NT2/D1 (cell line): Measurements from ENCODE around the gene PCYT2.

Experiments used
- DNase-seq: peaks from one replicate; pipeline ENCODE4 v3.0.0-alpha.2; 2011; ENCODE audit warnings: low read depth, low spot score
- H3K27me3 ChIP-seq: 2 replicates; pipeline ENCODE4 v1.6.0; 2011; ENCODE audit warnings: mild to moderate bottlenecking; ENCODE audit not compliant: insufficient read length, insufficient read depth
- H3K36me3 ChIP-seq: 2 replicates; pipeline ENCODE4 v1.6.1; 2011; ENCODE audit warnings: mild to moderate bottlenecking, low read length, mixed read lengths; ENCODE audit not compliant: insufficient read depth, insufficient read length
- H3K4me1 ChIP-seq: 2 replicates; pipeline ENCODE4 v1.5.1; 2011; ENCODE audit not compliant: insufficient read depth, insufficient read length
- H3K4me3 ChIP-seq: 2 replicates; pipeline ENCODE4 v1.5.1; 2011; ENCODE audit warnings: low read depth; ENCODE audit not compliant: insufficient read length
- H3K9ac ChIP-seq: 2 replicates; pipeline ENCODE4 v1.6.0; 2011; ENCODE audit warnings: low read depth; ENCODE audit not compliant: insufficient read length
- H3K9me3 ChIP-seq: 2 replicates; pipeline ENCODE4 v1.5.1; 2011; ENCODE audit warnings: mild to moderate bottlenecking, low read length; ENCODE audit not compliant: insufficient read depth
- SUZ12 ChIP-seq: IDR thresholded peaks from 2 replicates; pipeline ENCODE4 v1.6.1; 2011; ENCODE audit not compliant: insufficient read length, insufficient read depth; ENCODE audit errors: extremely low read depth
- YY1 ChIP-seq: IDR thresholded peaks from 2 replicates; pipeline ENCODE4 v1.6.1; 2011; ENCODE audit not compliant: insufficient read length, insufficient read depth
- ZNF274 ChIP-seq: IDR thresholded peaks from 2 replicates; pipeline ENCODE4 v1.6.1; 2011; ENCODE audit warnings: mild to moderate bottlenecking, low read depth, low read length

The PCYT2 gene

DNA sequence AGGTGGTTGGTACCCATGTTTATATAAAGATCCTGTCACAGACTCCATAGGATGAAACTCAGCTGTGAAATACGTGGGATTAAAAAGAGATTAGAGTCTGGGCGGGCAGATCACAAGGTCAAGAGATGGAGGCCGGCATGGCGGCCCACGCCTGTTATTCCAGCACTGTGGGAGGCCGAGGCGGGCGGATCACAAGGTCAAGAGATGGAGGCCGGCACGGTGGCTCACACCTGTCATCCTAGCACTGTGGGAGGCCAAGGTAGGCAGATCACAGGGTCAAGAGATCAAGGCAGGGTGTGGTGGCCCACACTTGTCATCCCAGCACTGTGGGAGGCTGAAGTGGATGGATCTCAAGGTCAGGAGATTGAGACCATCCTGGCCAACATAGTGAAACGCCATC lies 15.8 kb downstream of the PCYT2 start:
- Histone ChIP-seq H3K9me3 (no peaks in the 10 kb centered on the region), H3K9ac (no peak overlapping the region), H3K4me3 (no peak overlapping the region), H3K4me1 (peaks cover 21% of the 10 kb centered on the region), H3K27me3 (no peaks in the 10 kb centered on the region), H3K36me3 (peaks cover 57% of the 10 kb centered on the region)
- DNase-seq, result no peak
- TF ChIP-seq YY1 (no peak), ZNF274 (no peak), SUZ12 (no peak)

DNA sequence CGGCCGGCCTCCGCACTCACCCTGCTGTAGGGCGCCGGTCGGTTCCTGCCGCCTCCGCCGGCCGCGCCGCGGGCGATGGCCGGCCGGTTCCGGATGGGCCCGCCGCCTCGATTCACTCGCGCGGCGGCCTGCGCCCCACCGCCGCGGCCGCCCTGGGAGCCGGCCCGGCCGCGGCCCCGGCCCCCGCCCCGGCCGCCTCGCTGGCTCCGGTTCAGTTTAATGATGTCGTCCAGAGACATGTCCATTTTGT lies 20.0 kb downstream of the PCYT2 start:
- peak overlapping the region; percentile 99 for H3K4me3 ChIP-seq
- peak overlapping the region; percentile 99 for H3K9ac ChIP-seq
- H3K4me1 ChIP-seq, result peaks cover 5% of the 10 kb centered on the region
- no peaks in the 10 kb centered on the region for H3K27me3 ChIP-seq
- H3K36me3 ChIP-seq, result peaks cover 70% of the 10 kb centered on the region
- H3K9me3 ChIP-seq, result no peaks in the 10 kb centered on the region
- no peak for DNase-seq
- TF ChIP-seq ZNF274 (no peak), YY1 (no peak), SUZ12 (no peak)

DNA sequence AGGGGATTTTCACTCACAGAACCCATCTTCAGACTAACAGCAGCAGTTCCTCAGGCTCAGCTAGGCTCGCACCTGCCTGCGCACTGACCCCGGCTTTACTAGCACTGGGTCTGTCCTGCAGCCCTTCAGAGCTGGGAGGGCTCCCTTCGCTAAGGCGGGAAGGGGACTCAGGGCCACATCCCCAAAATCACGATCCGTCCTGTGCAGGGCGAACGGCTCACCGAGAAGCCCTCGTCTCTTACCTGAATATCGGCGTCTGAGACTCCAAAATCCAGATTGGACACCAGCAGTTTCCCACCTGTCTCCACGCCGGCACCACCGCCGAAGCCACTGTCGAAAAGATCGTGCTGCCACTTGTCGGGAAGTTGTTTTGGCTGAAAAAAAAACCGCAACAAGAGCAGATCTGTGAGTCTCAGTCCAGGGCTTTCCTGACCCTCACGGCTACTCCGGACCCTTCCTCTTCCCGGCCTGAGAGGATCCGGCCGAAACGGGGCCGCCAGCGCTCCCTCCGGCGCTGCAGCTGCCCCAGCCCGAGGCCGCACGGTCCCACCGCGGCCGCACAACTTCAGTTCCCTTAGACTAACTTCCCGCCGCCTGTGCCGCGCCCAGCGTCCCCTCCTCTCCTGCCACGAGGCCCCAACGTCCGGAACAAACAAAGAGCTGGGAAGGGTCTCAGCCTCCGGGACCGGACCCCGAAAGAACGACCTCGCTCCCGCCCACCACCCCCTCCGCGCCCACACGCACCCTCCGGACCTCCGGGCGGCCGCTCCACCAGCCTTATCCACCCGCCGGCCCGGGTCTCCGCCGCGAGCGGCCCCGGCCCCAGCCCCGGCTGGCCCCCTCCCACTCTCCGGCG lies 20.5 kb downstream of the PCYT2 start:
- H3K9ac ChIP-seq, result peak overlapping the region; percentile 99
- H3K36me3 ChIP-seq, result peaks cover 72% of the 10 kb centered on the region
- DNase-seq, result no peak
- H3K4me3 ChIP-seq, result peak overlapping the region; percentile 99
- H3K9me3 ChIP-seq, result no peaks in the 10 kb centered on the region
- no peaks in the 10 kb centered on the region for H3K27me3 ChIP-seq
- H3K4me1 ChIP-seq, result peaks cover 5% of the 10 kb centered on the region
- no peak for TF ChIP-seq SUZ12
- TF ChIP-seq YY1, result no peak
- no peak for TF ChIP-seq ZNF274

DNA sequence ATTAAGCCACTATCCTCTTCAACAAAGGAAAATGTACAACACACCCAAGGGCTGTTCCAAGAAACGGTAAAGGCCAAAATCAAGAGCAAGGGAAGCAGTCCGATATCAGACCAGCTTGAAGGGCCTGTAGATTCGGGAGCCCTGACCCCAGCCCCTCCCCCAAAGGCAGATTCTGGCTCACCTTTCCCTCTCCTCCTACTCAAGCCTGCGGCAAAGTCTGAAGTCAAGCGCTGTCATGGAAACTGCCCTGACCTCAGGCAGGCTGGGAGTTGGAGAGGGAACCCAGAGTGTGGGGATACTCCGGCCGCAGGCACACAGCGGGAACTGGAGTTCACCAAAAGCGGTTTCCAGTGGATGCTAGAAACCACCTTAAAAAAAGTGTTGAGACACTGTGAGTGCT lies 21.6 kb downstream of the PCYT2 start:
- no peaks in the 10 kb centered on the region for H3K27me3 ChIP-seq
- H3K4me3 ChIP-seq, result no peak overlapping the region
- H3K36me3 ChIP-seq, result peaks cover 75% of the 10 kb centered on the region
- TF ChIP-seq YY1 (no peak), SUZ12 (no peak), ZNF274 (no peak)
- H3K9ac ChIP-seq, result peak overlapping the region; percentile 99
- H3K4me1 ChIP-seq, result peaks cover 5% of the 10 kb centered on the region
- no peak for DNase-seq
- no peaks in the 10 kb centered on the region for H3K9me3 ChIP-seq

DNA sequence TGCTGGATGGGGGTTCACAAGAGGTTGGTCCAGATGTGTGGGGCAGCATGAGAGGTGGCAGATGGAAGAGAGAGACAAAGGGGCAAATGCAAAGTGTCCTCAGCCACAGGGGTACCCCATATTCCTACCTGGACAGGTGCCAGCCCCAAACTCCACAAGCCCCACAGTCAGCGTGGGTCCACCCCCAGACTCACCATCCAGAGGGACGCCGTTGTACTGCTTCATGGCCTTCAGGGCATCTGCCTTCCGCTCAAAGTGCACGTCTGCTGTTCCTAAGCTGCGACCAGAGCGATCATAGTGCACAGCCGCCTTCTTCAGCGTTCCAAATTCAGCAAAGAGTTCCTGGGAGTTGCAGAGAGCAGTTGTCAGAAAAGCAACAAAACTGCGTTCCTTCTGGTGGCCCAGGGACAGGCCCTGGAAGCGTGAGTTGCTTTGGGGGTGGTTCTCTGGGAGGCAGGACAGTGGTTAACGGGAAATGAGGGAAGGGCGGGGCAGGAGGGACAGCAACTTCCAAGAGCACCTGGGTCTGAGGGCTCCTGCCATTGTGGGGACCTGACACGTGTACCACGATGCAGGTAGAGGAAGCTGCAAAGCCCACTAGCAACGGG lies 22.1 kb downstream of the PCYT2 start:
- Histone ChIP-seq H3K36me3 (peaks cover 75% of the 10 kb centered on the region), H3K4me3 (no peak overlapping the region), H3K9ac (peak overlapping the region; percentile 99), H3K27me3 (no peaks in the 10 kb centered on the region), H3K9me3 (no peaks in the 10 kb centered on the region), H3K4me1 (peaks cover 2% of the 10 kb centered on the region)
- TF ChIP-seq ZNF274 (no peak), YY1 (no peak), SUZ12 (no peak)
- no peak for DNase-seq

DNA sequence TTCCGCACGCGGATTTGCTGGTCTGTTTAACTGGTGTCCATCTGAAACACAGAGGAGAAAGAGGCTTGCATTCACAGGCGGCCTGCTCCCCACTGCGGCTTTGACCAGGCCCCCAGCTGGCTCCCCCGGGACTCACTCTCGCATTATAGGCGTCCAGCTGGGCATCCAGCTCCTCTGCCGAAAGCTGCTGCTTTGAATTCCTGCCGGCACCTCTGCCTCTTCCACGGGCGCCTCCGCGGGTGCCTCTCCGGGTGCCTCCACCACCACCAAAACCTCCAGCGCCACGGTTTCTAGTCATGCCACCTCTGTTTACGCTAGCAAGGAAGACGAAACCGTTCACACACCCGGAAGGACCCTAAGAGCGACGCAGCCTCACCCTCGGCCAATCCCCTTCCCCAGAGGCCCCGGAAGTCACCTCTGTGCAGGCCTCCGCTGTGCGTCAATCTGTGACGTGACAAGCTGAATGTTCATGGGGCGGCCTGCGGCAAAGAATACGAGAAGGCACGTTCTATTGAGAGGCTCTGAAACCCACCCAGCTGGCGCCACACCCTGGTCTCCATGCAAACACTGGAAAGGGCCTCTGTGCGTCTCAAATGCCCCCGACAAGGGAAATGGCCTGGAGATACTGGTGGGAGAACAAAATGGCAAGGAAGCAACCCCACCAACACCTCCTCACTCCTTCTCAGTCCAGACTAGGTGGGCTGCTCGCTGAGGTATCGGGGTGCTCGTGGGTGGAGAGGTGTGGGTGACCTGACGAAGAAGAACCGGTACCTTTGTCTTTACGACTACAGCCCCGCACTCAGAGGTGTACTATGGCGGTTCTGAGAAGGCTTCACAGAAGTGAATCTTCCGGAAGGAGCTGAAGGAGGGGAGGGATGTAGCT lies 22.9 kb downstream of the PCYT2 start:
- no peak overlapping the region for H3K4me3 ChIP-seq

More for the DNA sequence above, 22.9 kb downstream of the PCYT2 start:
- Histone ChIP-seq H3K36me3 (peaks cover 73% of the 10 kb centered on the region), H3K4me1 (peaks cover 2% of the 10 kb centered on the region), H3K9ac (peak overlapping the region; percentile 32), H3K9me3 (no peaks in the 10 kb centered on the region), H3K27me3 (no peaks in the 10 kb centered on the region)
- no peak for DNase-seq
- TF ChIP-seq ZNF274 (no peak), SUZ12 (no peak), YY1 (no peak)
